ENCODE measurements around the gene MRPL52. TPM values are rescaled to one million over a fixed set of nuclear protein-coding genes. Genes with fewer than 3 reads are reported as not detected.
A peak's percentile ranks its signal among the peaks of the same experiment; 100 is the strongest.

Gene MRPL52
- total and polyA plus RNA-seq, 8 donors = 25.2 to 194 (median 134) TPM; not detected in 1

DNA sequence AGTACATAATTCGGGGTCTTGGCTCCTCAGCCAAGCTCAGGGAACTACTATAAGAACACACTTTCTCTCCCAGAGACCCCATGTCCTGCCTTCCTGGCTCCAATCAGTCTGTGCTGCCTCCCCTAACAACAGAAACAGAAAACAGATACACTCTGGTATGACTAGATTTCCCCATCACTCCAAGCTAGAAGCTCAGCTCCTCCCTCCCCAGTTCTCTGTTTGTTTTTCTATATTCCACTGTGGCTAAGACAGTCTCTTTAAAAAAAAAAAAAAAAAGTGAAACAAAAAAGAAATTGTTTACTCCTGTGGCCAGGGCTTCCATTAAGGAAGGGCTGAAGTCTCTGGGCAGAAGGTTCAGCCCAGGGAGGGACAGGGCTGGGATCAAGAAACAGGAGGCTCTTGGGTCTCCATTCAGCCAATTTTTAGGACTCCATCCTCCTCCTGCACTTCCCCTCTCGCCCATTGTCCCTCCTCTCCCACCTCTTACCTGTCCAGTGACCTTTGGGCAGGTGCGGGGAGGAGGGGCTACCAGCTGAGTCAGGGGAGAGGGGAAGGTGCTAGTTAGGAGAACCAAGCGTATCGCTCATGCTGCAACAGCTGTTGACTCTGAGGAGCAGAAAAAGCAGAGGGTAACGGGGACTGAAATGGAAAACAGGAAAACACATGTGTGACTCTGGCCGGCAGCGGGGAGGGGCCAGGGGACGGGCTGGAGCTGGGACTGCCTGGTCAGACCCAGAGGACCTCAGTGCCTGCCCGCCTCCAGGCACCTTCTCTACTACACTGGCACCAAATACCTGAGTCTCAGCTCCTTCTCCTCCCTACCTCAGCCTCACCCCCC lies 10.3 kb upstream of the MRPL52 start:
- no peaks in the 10 kb centered on the region for H3K27me3 ChIP-seq
- intact Hi-C loops (cut with DNase I; ENCODE audit: low total_unique reads) = no loop called here
- DNase-seq = peak; percentile 57 to 81
- H3K27ac ChIP-seq = peak overlapping the region; percentile 47 to 89 (median 86)
- H3K4me1 ChIP-seq = peaks cover 45 to 97% (median 73%) of the 10 kb centered on the region in 4 donors
- H3K9me3 ChIP-seq = no peaks in the 10 kb centered on the region
- WGBS, 5 donors = 7 to 22% (median 11%) methylated on average over 10 of the region's 10 CpGs
- H3K36me3 ChIP-seq = no peaks in the 10 kb centered on the region
- peak overlapping the region; percentile 16 to 29 (median 27) for H3K4me3 ChIP-seq
- TF ChIP-seq EP300 (IDR thresholded peaks at IDR 0.05) = no peak
- TF ChIP-seq, protein P1, sequence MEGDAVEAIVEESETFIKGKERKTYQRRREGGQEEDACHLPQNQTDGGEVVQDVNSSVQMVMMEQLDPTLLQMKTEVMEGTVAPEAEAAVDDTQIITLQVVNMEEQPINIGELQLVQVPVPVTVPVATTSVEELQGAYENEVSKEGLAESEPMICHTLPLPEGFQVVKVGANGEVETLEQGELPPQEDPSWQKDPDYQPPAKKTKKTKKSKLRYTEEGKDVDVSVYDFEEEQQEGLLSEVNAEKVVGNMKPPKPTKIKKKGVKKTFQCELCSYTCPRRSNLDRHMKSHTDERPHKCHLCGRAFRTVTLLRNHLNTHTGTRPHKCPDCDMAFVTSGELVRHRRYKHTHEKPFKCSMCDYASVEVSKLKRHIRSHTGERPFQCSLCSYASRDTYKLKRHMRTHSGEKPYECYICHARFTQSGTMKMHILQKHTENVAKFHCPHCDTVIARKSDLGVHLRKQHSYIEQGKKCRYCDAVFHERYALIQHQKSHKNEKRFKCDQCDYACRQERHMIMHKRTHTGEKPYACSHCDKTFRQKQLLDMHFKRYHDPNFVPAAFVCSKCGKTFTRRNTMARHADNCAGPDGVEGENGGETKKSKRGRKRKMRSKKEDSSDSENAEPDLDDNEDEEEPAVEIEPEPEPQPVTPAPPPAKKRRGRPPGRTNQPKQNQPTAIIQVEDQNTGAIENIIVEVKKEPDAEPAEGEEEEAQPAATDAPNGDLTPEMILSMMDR (IDR thresholded peaks at IDR 0.05) = no peak
- no peak for TF ChIP-seq POLR2A (IDR thresholded peaks at IDR 0.05)
- TF ChIP-seq POLR2AphosphoS5 (IDR thresholded peaks at IDR 0.05) = no peak

DNA sequence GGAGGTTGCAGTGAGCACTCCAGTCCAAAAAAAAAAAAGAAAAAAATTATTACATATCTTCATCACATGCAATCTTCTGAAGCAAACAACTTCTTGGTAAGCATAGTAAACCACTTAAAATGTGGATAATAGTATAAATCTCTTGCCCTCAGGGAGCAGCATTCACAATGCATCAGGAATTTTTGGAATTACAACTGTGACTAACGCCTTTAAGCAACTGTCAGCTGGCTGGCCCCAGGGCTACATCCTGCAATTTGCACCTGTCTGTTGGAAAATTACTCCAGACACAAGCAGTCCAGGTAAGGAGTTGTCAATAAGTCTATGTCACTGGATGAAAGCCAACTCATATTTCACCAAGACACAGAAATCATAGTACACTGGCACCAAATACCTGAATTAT lies 9.0 kb upstream of the MRPL52 start:
- TF ChIP-seq POLR2A (IDR thresholded peaks at IDR 0.05) (no peak), EP300 (IDR thresholded peaks at IDR 0.05) (no peak), POLR2AphosphoS5 (IDR thresholded peaks at IDR 0.05) (no peak)
- TF ChIP-seq, protein P1 (IDR thresholded peaks at IDR 0.05) = no peak
- H3K9me3 ChIP-seq = no peaks in the 10 kb centered on the region
- intact Hi-C loops (cut with DNase I; ENCODE audit: low total_unique reads) = no loop called here
- H3K36me3 ChIP-seq = no peaks in the 10 kb centered on the region
- H3K4me3 ChIP-seq = no peak overlapping the region
- peaks cover 37 to 90% (median 66%) of the 10 kb centered on the region in 4 donors for H3K4me1 ChIP-seq
- no peaks in the 10 kb centered on the region for H3K27me3 ChIP-seq
- 72 to 100% (median 87%) methylated on average over 1 of the region's 1 CpG for WGBS, 5 donors
- no peak for DNase-seq
- peak overlapping the region; percentile 82 to 91 (median 87) for H3K27ac ChIP-seq

DNA sequence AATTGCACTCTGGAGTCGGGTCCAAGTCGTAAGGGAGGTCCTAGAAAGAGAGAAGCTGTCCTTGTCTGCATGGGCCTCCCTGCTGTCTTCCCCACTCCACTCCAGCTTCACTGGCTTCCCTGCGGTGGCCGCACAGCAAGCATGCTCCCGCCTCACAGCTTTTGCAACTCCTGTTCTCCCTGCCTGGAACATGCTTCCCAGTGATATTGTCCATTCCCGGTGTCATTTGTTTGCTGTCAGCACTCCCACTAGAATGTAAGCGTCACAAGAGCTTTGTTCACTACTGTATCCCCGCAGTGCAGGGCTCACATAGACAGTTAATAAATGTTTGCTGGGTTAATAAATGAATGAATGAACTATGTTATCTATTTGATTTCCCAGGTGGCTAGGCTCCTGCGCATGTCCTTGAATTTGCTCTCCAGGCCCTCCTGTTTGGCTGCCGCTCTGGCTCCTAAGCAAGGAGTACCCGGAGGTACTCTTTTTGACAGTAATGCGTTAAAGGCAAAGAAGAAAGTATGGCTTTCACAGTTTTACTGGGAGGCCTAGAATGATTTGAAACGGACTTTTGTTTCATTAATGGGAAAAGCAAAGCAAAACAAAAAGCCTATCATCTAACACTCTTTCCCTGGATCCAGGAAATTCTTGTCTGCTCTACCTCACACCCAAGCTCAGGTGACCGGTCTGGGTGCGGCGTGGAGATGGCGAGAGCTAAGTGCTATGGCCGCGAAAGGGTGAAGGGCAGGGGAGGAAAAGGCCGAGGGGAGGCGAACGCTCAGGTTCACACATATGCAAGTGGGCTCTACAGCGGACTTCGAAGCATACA lies 8.3 kb upstream of the MRPL52 start:
- 33 to 61% (median 48%) methylated on average over 24 of the region's 24 CpGs for WGBS, 5 donors
- peaks cover 36 to 83% (median 65%) of the 10 kb centered on the region in 4 donors for H3K4me1 ChIP-seq

More for the DNA sequence above, 8.3 kb upstream of the MRPL52 start:
- intact Hi-C loops (cut with DNase I; ENCODE audit: low total_unique reads) = no loop called here
- Histone ChIP-seq H3K36me3 (no peaks in the 10 kb centered on the region), H3K4me3 (peak overlapping the region in 1 of 4 donors; percentile 43), H3K27ac (peak overlapping the region; percentile 82 to 91 (median 87)), H3K9me3 (no peaks in the 10 kb centered on the region), H3K27me3 (no peaks in the 10 kb centered on the region)
- DNase-seq = peak; percentile 42 to 83
- TF ChIP-seq EP300 (IDR thresholded peaks at IDR 0.05) = no peak
- peak; percentile 31 to 55 (median 36) for TF ChIP-seq POLR2AphosphoS5 (IDR thresholded peaks at IDR 0.05)
- TF ChIP-seq, protein P1 (IDR thresholded peaks at IDR 0.05) = no peak
- no peak for TF ChIP-seq POLR2A (IDR thresholded peaks at IDR 0.05)

All from stomach (tissue), 9 donors.